IMR-90 (cell line): Measurements from ENCODE around the gene CDKAL1. TPM values are rescaled to one million over a fixed set of nuclear protein-coding genes. Genes with fewer than 3 reads are reported as not detected.
A peak's percentile ranks its signal among the peaks of the same experiment; 100 is the strongest.

Experiments
- ATAC-seq: fragments of 200-7000 bp; cut with Tn5 transposase; 2 replicates; pipeline ENCODE4 v1.9.1; 2020; ENCODE audit warnings: low read depth, mild to moderate bottlenecking, moderate library complexity
- BruUV-seq: library from RNA; stranded (reverse); fragments of 400-500 nt; replicated peaks from 2 replicates; lab custom pipeline; 2021; lab: Mats Ljungman, UMichigan
- CTCF ChIA-PET: fragments of 300-600 bp; formaldehyde crosslinking; extraction: SDS; loops from one replicate; lab custom pipeline; 2021; ENCODE audit warnings: antibody characterized with exemption; lab: Yijun Ruan, JAX
- POLR2A ChIA-PET: fragments of 300-600 bp; sonication (Branson Sonifier 250); formaldehyde crosslinking; loops from one replicate; lab custom pipeline; 2022; ENCODE audit warnings: antibody characterized with exemption; ENCODE audit not compliant: unreplicated experiment; lab: Charles Lee
- DNase-seq: peaks from one replicate; pipeline ENCODE4 v3.0.0; 2013
- H2AFZ ChIP-seq: replicated peaks from 2 replicates; pipeline ENCODE3; 2013; ENCODE audit warnings: low read length, mild to moderate bottlenecking; ENCODE audit not compliant: poor library complexity
- H2AK5ac ChIP-seq: 2 replicates; pipeline ENCODE4 v1.6.1; 2013; ENCODE audit warnings: low read depth, low read length, inconsistent platforms
- H2AK9ac ChIP-seq: replicated peaks from 2 replicates; pipeline ENCODE3; 2013; ENCODE audit warnings: mild to moderate bottlenecking, low read depth, low read length, moderate library complexity; ENCODE audit not compliant: poor library complexity
- H2BK120ac ChIP-seq: 2 replicates; pipeline ENCODE4 v1.6.1; 2013; ENCODE audit warnings: low read depth, low read length, inconsistent platforms
- H2BK15ac ChIP-seq: 3 replicates; pipeline ENCODE4 v1.6.1; 2013; ENCODE audit warnings: low read depth, low read length, inconsistent platforms
- H2BK20ac ChIP-seq: 2 replicates; pipeline ENCODE4 v1.6.1; 2013; ENCODE audit warnings: low read depth, mild to moderate bottlenecking, inconsistent platforms, low read length, moderate library complexity
- H2BK5ac ChIP-seq: 2 replicates; pipeline ENCODE4 v1.6.1; 2013; ENCODE audit warnings: mild to moderate bottlenecking, low read depth, low read length, inconsistent platforms; ENCODE audit not compliant: poor library complexity, severe bottlenecking
- H3K14ac ChIP-seq: replicated peaks from 2 replicates; pipeline ENCODE4 v1.6.1; 2013; ENCODE audit warnings: low read depth, low read length, inconsistent platforms
- H3K18ac ChIP-seq: 2 replicates; pipeline ENCODE4 v1.6.1; 2013; ENCODE audit warnings: low read depth, low read length, control low read depth
- H3K23ac ChIP-seq: 2 replicates; pipeline ENCODE4 v1.6.1; 2013; ENCODE audit warnings: low read depth, low read length, inconsistent platforms
- H3K27ac ChIP-seq: 2 replicates; pipeline ENCODE4 v1.5.1; 2013; ENCODE audit warnings: mild to moderate bottlenecking, control low read depth, low read length; ENCODE audit not compliant: insufficient read depth
- H3K27me3 ChIP-seq: 2 replicates; pipeline ENCODE4 v1.6.1; 2013; ENCODE audit warnings: low read length; ENCODE audit not compliant: control insufficient read depth, insufficient read depth
- H3K36me3 ChIP-seq: 2 replicates; pipeline ENCODE4 v1.6.1; 2013; ENCODE audit warnings: low read length, mixed read lengths; ENCODE audit not compliant: control insufficient read depth, insufficient read depth
- H3K4ac ChIP-seq: 2 replicates; pipeline ENCODE4 v1.6.1; 2013; ENCODE audit warnings: low read depth, low read length, inconsistent platforms
- H3K4me1 ChIP-seq: 2 replicates; pipeline ENCODE4 v1.6.1; 2013; ENCODE audit warnings: low read length, mixed read lengths; ENCODE audit not compliant: control insufficient read depth, insufficient read depth
- H3K4me2 ChIP-seq: 2 replicates; pipeline ENCODE4 v1.6.1; 2013; ENCODE audit warnings: low read depth, mild to moderate bottlenecking, control low read depth, low read length, moderate library complexity
- H3K4me3 ChIP-seq: 2 replicates; pipeline ENCODE4 v1.5.1; 2013; ENCODE audit warnings: low read depth, mild to moderate bottlenecking, control low read depth, low read length, moderate library complexity; ENCODE audit not compliant: insufficient read depth
- H3K56ac ChIP-seq: 2 replicates; pipeline ENCODE4 v1.6.1; 2013; ENCODE audit warnings: low read length, inconsistent platforms; ENCODE audit not compliant: insufficient read depth; ENCODE audit errors: extremely low read depth
- H3K79me1 ChIP-seq, 2 experiments: 2 replicates each; pipeline ENCODE4 v1.6.1; 2013; ENCODE audit warnings: low read length in 2 of 2, inconsistent platforms in 1 of 2, low read depth in 1 of 2
- H3K9ac ChIP-seq: 2 replicates; pipeline ENCODE4 v1.6.1; 2013; ENCODE audit warnings: low read depth, low read length, control low read depth
- H3K9me1 ChIP-seq: 2 replicates; pipeline ENCODE4 v1.6.1; 2013; ENCODE audit warnings: low read length, inconsistent platforms; ENCODE audit not compliant: insufficient read depth
- H3K9me3 ChIP-seq: 2 replicates; pipeline ENCODE4 v1.6.1; 2013; ENCODE audit warnings: low read length; ENCODE audit not compliant: control insufficient read depth, insufficient read depth
- H4K20me1 ChIP-seq: 2 replicates; pipeline ENCODE4 v1.6.1; 2013; ENCODE audit warnings: low read length, inconsistent platforms; ENCODE audit not compliant: insufficient read depth
- H4K5ac ChIP-seq: 2 replicates; pipeline ENCODE4 v1.6.1; 2013; ENCODE audit warnings: mild to moderate bottlenecking, low read depth, low read length, control low read depth
- H4K8ac ChIP-seq, 2 experiments: 2 replicates each; pipeline ENCODE4 v1.6.1; 2013; ENCODE audit warnings: low read depth in 2 of 2, low read length in 2 of 2, control low read depth in 1 of 2, inconsistent platforms in 1 of 2
- H4K91ac ChIP-seq: 2 replicates; pipeline ENCODE4 v1.6.1; 2013; ENCODE audit warnings: low read depth, low read length, inconsistent platforms; ENCODE audit not compliant: insufficient read depth
- BHLHE40 ChIP-seq: fragments of 150-350 bp; IDR thresholded peaks from 2 replicates; pipeline ENCODE4 v1.6.1; 2016; ENCODE audit warnings: mild to moderate bottlenecking, low read depth, low read length
- CEBPB ChIP-seq: IDR thresholded peaks from 2 replicates; pipeline ENCODE4 v1.6.1; 2012; ENCODE audit warnings: low read depth, low read length, improper control_type of control experiment
- CHD1 ChIP-seq: IDR thresholded peaks from 2 replicates; pipeline ENCODE4 v1.6.1; 2012; ENCODE audit warnings: low read depth, low read length, improper control_type of control experiment
- MAFK ChIP-seq: IDR thresholded peaks from 2 replicates; pipeline ENCODE4 v1.6.1; 2012; ENCODE audit warnings: low read depth, low read length, improper control_type of control experiment
- MAZ ChIP-seq: IDR thresholded peaks from 2 replicates; pipeline ENCODE4 v1.6.1; 2012; ENCODE audit warnings: low read depth, mild to moderate bottlenecking, low read length, improper control_type of control experiment, moderate library complexity, borderline replicate concordance
- MXI1 ChIP-seq: IDR thresholded peaks from 2 replicates; pipeline ENCODE4 v1.6.1; 2012; ENCODE audit warnings: low read depth, mild to moderate bottlenecking, low read length, moderate library complexity, borderline replicate concordance
- NFE2L2 ChIP-seq: fragments of 150-350 bp; IDR thresholded peaks from 2 replicates; pipeline ENCODE4 v1.6.1; 2016; ENCODE audit warnings: low read depth, mild to moderate bottlenecking, low read length
- POLR2A ChIP-seq: IDR thresholded peaks from 2 replicates; pipeline ENCODE4 v1.6.1; 2012; ENCODE audit warnings: mild to moderate bottlenecking, low read depth, low read length
- RAD21 ChIP-seq: IDR thresholded peaks from 2 replicates; pipeline ENCODE4 v1.6.1; 2012; ENCODE audit warnings: low read length, improper control_type of control experiment
- RCOR1 ChIP-seq: IDR thresholded peaks from 2 replicates; pipeline ENCODE4 v1.6.1; 2012; ENCODE audit warnings: mild to moderate bottlenecking, low read length, improper control_type of control experiment; ENCODE audit not compliant: insufficient replicate concordance
- RFX5 ChIP-seq: IDR thresholded peaks from 2 replicates; pipeline ENCODE4 v1.8.0; 2012; ENCODE audit warnings: low read depth, mild to moderate bottlenecking, low read length, moderate library complexity
- SMC3 ChIP-seq: fragments of 150-350 bp; IDR thresholded peaks from 2 replicates; pipeline ENCODE4 v1.6.1; 2016; ENCODE audit warnings: low read depth, mild to moderate bottlenecking, antibody characterized with exemption, low read length, moderate library complexity
- WGBS, 2 experiments: methylation state at CpG; one replicate each; pipeline versions ENCODE4 v1.1.5 to v1.1.7; 2013; ENCODE audit warnings: missing lambda C conversion rate in 2 of 2; ENCODE audit not compliant: insufficient read length in 1 of 2; ENCODE audit errors: extremely low coverage in 2 of 2; 5-methylcytosine and 5-hydroxymethylcytosine counted together
- dilution Hi-C: fragments of 300-500 bp; cut with HindIII; formaldehyde crosslinking; loops from one replicate; pipeline ENCODE4 v1.14.3; 2018; ENCODE audit warnings: low sequenced_read_pairs; ENCODE audit not compliant: unreplicated experiment
- in situ Hi-C: fragments of 300-500 bp; cut with MboI; formaldehyde crosslinking; loops from 3 replicates; pipeline ENCODE4 v1.14.3; 2019; ENCODE audit warnings: low sequenced_read_pairs, inconsistent platforms, mixed read lengths
- intact Hi-C: fragments of 100-400 bp; cut with micrococcal nuclease; formaldehyde crosslinking; loops from 2 replicates; pipeline ENCODE4 v1.10.0; 2022
- polyA plus RNA-seq, 3 experiments: library from polyadenylated mRNA; depleted of rRNA; stranded (reverse); fragments of >200 nt; gene quantifications; 2 replicates each; pipeline ENCODE4 v1.2.3, GENCODE V29; 2012; ENCODE audit warnings: low replicate concordance in 1 of 3
- total RNA-seq: library from RNA; depleted of rRNA; stranded (reverse); fragments of >200 nt; gene quantifications from 2 replicates; pipeline ENCODE4 v1.2.3, GENCODE V29; 2012
- TF ChIP-seq, protein P1 (sequence below): fragments of 150-350 bp; IDR thresholded peaks from 2 replicates; pipeline ENCODE4 v1.6.1; 2017; ENCODE audit warnings: mild to moderate bottlenecking, antibody characterized with exemption, low read length, low read depth
- TF ChIP-seq, protein P2 (sequence below): fragments of 150-350 bp; IDR thresholded peaks from 2 replicates; pipeline ENCODE4 v1.6.1; 2016; ENCODE audit warnings: low read depth, mild to moderate bottlenecking, low read length, moderate library complexity, borderline replicate concordance
- TF ChIP-seq, protein P3 (sequence below): conservative IDR thresholded peaks from 2 replicates; pipeline ENCODE4 v1.5.1; 2012; ENCODE audit warnings: mild to moderate bottlenecking, low read depth, low read length, improper control_type of control experiment

Gene CDKAL1
- total and polyA plus RNA-seq, 2 of the 4 experiments (the other 2 are of a cell fraction) = 3.7 to 13.1 TPM

DNA sequence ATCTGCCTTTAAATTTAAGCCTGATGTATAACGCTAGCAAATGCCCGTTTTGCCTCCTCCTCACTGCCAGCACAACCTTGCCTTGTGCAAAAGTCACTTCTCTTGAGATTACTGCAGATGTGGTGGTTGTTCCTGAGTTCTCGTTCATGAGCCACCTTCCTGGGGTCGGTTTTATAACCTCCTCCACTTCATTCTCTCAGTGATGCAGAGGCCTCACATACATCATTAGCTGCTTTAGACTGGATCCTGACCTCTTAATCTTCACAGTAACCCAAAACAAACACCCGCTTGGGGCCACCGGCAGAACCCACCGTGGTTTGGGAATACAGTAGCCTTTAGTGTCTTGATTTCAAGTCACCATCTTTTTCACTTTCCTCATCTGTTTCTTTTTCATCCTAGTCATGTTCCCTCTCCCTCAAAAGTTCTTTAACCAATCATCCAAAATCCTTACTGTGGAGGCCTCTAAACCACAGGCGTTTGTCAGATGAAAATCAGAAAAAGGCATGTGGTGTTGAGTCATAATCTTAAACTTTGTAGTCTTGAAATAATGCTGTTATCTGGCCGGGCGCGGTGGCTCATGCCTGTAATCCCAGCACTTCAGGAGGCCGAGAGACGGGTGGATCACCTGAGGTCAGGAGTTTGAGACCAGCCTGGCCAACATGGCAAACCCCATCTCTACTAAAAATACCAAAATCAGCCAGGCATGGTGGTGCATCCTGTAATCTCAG lies 629.0 kb downstream of the CDKAL1 start:
- Histone ChIP-seq H3K36me3 (no peaks in the 10 kb centered on the region), H3K23ac (no peak overlapping the region), H3K79me1 (no peaks in the 10 kb centered on the region), H3K4me3 (no peak overlapping the region), H3K27me3 (no peaks in the 10 kb centered on the region), H3K9me1 (peaks cover 3% of the 10 kb centered on the region; the same call in 1 of the 2 replicates), H3K4me2 (no peak overlapping the region), H2AK9ac (no peak overlapping the region), H2BK120ac (peak overlapping the region; percentile 45; the same call in 1 of the 2 replicates), H3K4me1 (peaks cover 1% of the 10 kb centered on the region; the same call in 1 of the 2 replicates), H4K5ac (no peak overlapping the region), H3K56ac (no peak overlapping the region), H3K9ac (no peak overlapping the region), H2BK15ac (no peak overlapping the region), H2AFZ (no peak overlapping the region), H4K20me1 (no peaks in the 10 kb centered on the region), H2BK20ac (no peak overlapping the region), H4K91ac (no peak overlapping the region), H3K14ac (no peak overlapping the region; the same call in 1 of the 2 replicates), H3K9me3 (no peaks in the 10 kb centered on the region), H2AK5ac (no peak overlapping the region), H3K18ac (no peak overlapping the region), H3K4ac (no peak overlapping the region), H4K8ac (no peak overlapping the region), H3K27ac (no peak overlapping the region), H2BK5ac (no peak overlapping the region)
- CTCF ChIA-PET = interaction anchor here (0.6 kb wide), 1 partner anchor 315 kb away, joined by 4 read pairs; no protein-coding TSS in a partner anchor
- in situ Hi-C loops = no loop called here
- dilution Hi-C loops = no loop called here
- BruUV-seq = no TSS peak
- intact Hi-C loops = no loop called here
- 94% methylated on average over 5 of the region's 13 CpGs; no CpG with 5 or more reads in 1 of the 2 experiments for WGBS, 2 experiments
- ATAC-seq = no peak
- peak; percentile 79 for DNase-seq
- POLR2A ChIA-PET = no interaction called here
- no peak for TF ChIP-seq POLR2A
- TF ChIP-seq, protein P1, sequence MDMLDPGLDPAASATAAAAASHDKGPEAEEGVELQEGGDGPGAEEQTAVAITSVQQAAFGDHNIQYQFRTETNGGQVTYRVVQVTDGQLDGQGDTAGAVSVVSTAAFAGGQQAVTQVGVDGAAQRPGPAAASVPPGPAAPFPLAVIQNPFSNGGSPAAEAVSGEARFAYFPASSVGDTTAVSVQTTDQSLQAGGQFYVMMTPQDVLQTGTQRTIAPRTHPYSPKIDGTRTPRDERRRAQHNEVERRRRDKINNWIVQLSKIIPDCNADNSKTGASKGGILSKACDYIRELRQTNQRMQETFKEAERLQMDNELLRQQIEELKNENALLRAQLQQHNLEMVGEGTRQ = no peak
- TF ChIP-seq NFE2L2 = no peak
- TF ChIP-seq SMC3 = no peak
- TF ChIP-seq CEBPB = no peak
- no peak for TF ChIP-seq CHD1
- no peak for TF ChIP-seq MXI1
- TF ChIP-seq, protein P2, sequence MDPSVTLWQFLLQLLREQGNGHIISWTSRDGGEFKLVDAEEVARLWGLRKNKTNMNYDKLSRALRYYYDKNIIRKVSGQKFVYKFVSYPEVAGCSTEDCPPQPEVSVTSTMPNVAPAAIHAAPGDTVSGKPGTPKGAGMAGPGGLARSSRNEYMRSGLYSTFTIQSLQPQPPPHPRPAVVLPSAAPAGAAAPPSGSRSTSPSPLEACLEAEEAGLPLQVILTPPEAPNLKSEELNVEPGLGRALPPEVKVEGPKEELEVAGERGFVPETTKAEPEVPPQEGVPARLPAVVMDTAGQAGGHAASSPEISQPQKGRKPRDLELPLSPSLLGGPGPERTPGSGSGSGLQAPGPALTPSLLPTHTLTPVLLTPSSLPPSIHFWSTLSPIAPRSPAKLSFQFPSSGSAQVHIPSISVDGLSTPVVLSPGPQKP = no peak
- no peak for TF ChIP-seq MAFK
- TF ChIP-seq RAD21 = no peak
- no peak for TF ChIP-seq MAZ
- TF ChIP-seq, protein P3, sequence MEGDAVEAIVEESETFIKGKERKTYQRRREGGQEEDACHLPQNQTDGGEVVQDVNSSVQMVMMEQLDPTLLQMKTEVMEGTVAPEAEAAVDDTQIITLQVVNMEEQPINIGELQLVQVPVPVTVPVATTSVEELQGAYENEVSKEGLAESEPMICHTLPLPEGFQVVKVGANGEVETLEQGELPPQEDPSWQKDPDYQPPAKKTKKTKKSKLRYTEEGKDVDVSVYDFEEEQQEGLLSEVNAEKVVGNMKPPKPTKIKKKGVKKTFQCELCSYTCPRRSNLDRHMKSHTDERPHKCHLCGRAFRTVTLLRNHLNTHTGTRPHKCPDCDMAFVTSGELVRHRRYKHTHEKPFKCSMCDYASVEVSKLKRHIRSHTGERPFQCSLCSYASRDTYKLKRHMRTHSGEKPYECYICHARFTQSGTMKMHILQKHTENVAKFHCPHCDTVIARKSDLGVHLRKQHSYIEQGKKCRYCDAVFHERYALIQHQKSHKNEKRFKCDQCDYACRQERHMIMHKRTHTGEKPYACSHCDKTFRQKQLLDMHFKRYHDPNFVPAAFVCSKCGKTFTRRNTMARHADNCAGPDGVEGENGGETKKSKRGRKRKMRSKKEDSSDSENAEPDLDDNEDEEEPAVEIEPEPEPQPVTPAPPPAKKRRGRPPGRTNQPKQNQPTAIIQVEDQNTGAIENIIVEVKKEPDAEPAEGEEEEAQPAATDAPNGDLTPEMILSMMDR = no peak
- no peak for TF ChIP-seq RFX5
- TF ChIP-seq BHLHE40 = no peak
- no peak for TF ChIP-seq RCOR1
